ENCODE data around the gene TMPRSS3. TPM values are rescaled to one million over a fixed set of nuclear protein-coding genes. Genes with fewer than 3 reads are reported as not detected.

Gene TMPRSS3
- total RNA-seq, 2 experiments from 2014 or later, result 10.9 to 11.5 TPM

DNA sequence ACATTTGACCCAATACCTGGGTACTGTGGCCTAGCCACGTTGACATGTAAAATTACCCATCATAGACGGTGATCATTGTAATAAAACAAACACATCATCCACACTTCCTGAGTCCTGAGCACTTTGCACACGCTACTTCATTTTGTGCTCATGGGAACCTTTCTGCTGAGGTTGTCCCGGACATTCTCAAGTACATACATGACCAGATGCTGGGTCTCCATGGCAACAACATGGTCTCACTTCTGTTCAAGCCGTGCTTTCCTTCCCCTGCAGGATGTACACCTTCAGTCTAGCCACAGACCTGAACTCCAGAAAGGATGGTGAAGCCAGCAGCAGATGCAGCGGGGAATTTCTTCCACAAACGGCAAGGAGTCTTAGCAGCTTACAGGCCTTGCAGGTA lies 30.6 kb upstream of the TMPRSS3 start:
- no peak overlapping the region for H3K4me3 Mint-ChIP-seq
- CTCF ChIA-PET, result interaction anchor here (0.9 to 2.6 kb wide), 9 partner anchors 10 to 117 kb away, joined by 3 to 9 read pairs (median 5); no protein-coding TSS in a partner anchor
- DNase-seq, result no peak
- intact Hi-C loops (cut with micrococcal nuclease), result no loop called here
- H3K27ac Mint-ChIP-seq, result no peak overlapping the region
- H3K9me3 Mint-ChIP-seq, result no peaks in the 10 kb centered on the region
- H3K4me1 Mint-ChIP-seq (ENCODE audit: low read depth), result peaks cover 56% of the 10 kb centered on the region
- H3K36me3 Mint-ChIP-seq (ENCODE audit: low read depth), result peaks cover 18% of the 10 kb centered on the region
- no peaks in the 10 kb centered on the region for H3K27me3 Mint-ChIP-seq (ENCODE audit: low read depth)

GRCh38 chr21:42425591-42425990 lies 29.7 kb upstream of the TMPRSS3 start:
- no peaks in the 10 kb centered on the region for H3K9me3 Mint-ChIP-seq
- CTCF ChIA-PET, result interaction anchor here (1.2 to 2.6 kb wide), 8 partner anchors 9 to 280 kb away, joined by 3 to 9 read pairs (median 6); no protein-coding TSS in a partner anchor
- peaks cover 64% of the 10 kb centered on the region for H3K4me1 Mint-ChIP-seq (ENCODE audit: low read depth)
- H3K27ac Mint-ChIP-seq, result peak overlapping the region; percentile 61
- H3K4me3 Mint-ChIP-seq, result peak overlapping the region; percentile 44
- peaks cover 24% of the 10 kb centered on the region for H3K36me3 Mint-ChIP-seq (ENCODE audit: low read depth)
- intact Hi-C loops (cut with micrococcal nuclease), result loop anchor here (1.0 to 2.0 kb wide), 3 partner anchors 32 to 197 kb away; no protein-coding TSS in a partner anchor
- DNase-seq, result peak; percentile 39
- H3K27me3 Mint-ChIP-seq (ENCODE audit: low read depth), result no peaks in the 10 kb centered on the region

GRCh38 chr21:42424914-42425541 lies 29.2 kb upstream of the TMPRSS3 start:
- H3K27me3 Mint-ChIP-seq (ENCODE audit: low read depth), result no peaks in the 10 kb centered on the region
- DNase-seq, result peak; percentile 75
- peaks cover 24% of the 10 kb centered on the region for H3K36me3 Mint-ChIP-seq (ENCODE audit: low read depth)
- peaks cover 67% of the 10 kb centered on the region for H3K4me1 Mint-ChIP-seq (ENCODE audit: low read depth)
- H3K27ac Mint-ChIP-seq, result peak overlapping the region; percentile 61
- intact Hi-C loops (cut with micrococcal nuclease), result loop anchor here (1.0 to 2.0 kb wide), 3 partner anchors 32 to 196 kb away; no protein-coding TSS in a partner anchor
- CTCF ChIA-PET, result interaction anchor here (1.2 to 2.6 kb wide), 6 partner anchors 9 to 280 kb away, joined by 3 to 9 read pairs (median 6); no protein-coding TSS in a partner anchor
- peak overlapping the region; percentile 44 for H3K4me3 Mint-ChIP-seq
- no peaks in the 10 kb centered on the region for H3K9me3 Mint-ChIP-seq

GRCh38 chr21:42423685-42424084 lies 27.8 kb upstream of the TMPRSS3 start:
- CTCF ChIA-PET, result interaction anchor here (0.7 to 3.5 kb wide), 7 partner anchors 12 to 113 kb away, joined by 3 to 20 read pairs (median 4); partner anchors contain the start of gene UBASH3A
- DNase-seq, result no peak
- peaks cover 36% of the 10 kb centered on the region for H3K36me3 Mint-ChIP-seq (ENCODE audit: low read depth)
- intact Hi-C loops (cut with micrococcal nuclease), result loop anchor here (1.0 to 2.0 kb wide), 6 partner anchors 8 to 359 kb away; no protein-coding TSS in a partner anchor
- no peaks in the 10 kb centered on the region for H3K27me3 Mint-ChIP-seq (ENCODE audit: low read depth)
- peaks cover 76% of the 10 kb centered on the region for H3K4me1 Mint-ChIP-seq (ENCODE audit: low read depth)
- no peak overlapping the region for H3K4me3 Mint-ChIP-seq
- no peak overlapping the region for H3K27ac Mint-ChIP-seq
- no peaks in the 10 kb centered on the region for H3K9me3 Mint-ChIP-seq

- Mint-ChIP-seq H3K4me1 (ENCODE audit: low read depth) (peaks cover 81% of the 10 kb centered on the region), H3K27me3 (ENCODE audit: low read depth) (no peaks in the 10 kb centered on the region), H3K27ac (peak overlapping the region; percentile 54), H3K36me3 (ENCODE audit: low read depth) (peaks cover 41% of the 10 kb centered on the region), H3K4me3 (peak overlapping the region; percentile 29), H3K9me3 (no peaks in the 10 kb centered on the region)
- DNase-seq, result peak; percentile 77
- CTCF ChIA-PET, result interaction anchor here (0.7 to 3.5 kb wide), 7 partner anchors 12 to 113 kb away, joined by 3 to 20 read pairs (median 4); partner anchors contain the start of gene UBASH3A
- intact Hi-C loops (cut with micrococcal nuclease), result loop anchor here (1.0 to 2.0 kb wide), 4 partner anchors 8 to 358 kb away; no protein-coding TSS in a partner anchor
These were observed 27.4 kb upstream of the TMPRSS3 start for GRCh38 chr21:42423197-42423675.

DNA sequence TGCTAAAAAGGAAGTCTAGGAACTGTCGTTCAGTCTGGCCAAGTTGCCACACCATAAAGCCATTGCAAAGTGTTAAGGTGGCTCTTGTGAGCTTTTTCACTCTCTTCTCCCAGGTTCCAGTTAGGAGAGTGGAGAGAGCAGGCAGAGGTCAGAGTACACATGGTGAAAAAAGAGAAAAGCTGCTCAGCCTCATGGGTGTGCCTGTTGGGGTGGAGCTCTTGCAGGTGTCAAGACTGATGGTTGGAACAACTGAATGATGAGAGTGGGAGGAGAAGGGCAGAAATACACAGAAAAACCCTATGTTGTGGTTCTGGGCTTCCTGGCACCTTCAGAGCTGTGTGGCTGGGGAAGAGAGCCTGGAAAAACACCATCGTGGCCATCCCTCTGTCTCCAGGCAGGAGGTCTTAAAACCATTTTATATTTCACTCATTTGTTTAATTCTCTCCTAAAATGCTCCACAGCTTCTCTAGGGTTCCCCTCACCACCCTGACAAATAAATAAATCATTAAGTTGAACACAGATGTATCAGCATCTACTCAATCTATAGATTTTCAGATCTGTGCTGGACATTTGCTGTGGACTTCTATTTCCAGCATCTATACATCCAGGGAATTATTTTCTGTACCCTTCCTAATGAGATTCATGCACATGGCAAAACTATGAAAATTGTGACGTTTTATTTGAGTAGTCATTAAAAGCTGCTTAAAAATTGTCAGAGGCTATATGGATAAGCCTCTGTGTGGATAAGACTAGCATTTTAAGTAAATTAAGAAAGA lies 25.4 kb upstream of the TMPRSS3 start:
- CTCF ChIA-PET, result interaction anchor here (0.7 to 3.5 kb wide), 7 partner anchors 10 to 83 kb away, joined by 3 to 20 read pairs (median 4); no protein-coding TSS in a partner anchor
- peaks cover 3% of the 10 kb centered on the region for H3K9me3 Mint-ChIP-seq
- H3K4me3 Mint-ChIP-seq, result no peak overlapping the region
- intact Hi-C loops (cut with micrococcal nuclease), result no loop called here
- peaks cover 47% of the 10 kb centered on the region for H3K36me3 Mint-ChIP-seq (ENCODE audit: low read depth)
- peak overlapping the region; percentile 62 for H3K27ac Mint-ChIP-seq
- H3K27me3 Mint-ChIP-seq (ENCODE audit: low read depth), result no peaks in the 10 kb centered on the region
- peaks cover 87% of the 10 kb centered on the region for H3K4me1 Mint-ChIP-seq (ENCODE audit: low read depth)
- DNase-seq, result peak; percentile 53

- intact Hi-C loops (cut with micrococcal nuclease), result loop anchor here (5.0 kb wide), 2 partner anchors 42 to 107 kb away; no protein-coding TSS in a partner anchor
- DNase-seq, result no peak
- peaks cover 49% of the 10 kb centered on the region for H3K36me3 Mint-ChIP-seq (ENCODE audit: low read depth)
- H3K27me3 Mint-ChIP-seq (ENCODE audit: low read depth), result no peaks in the 10 kb centered on the region
- CTCF ChIA-PET, result interaction anchor here (2.1 to 2.7 kb wide), 2 partner anchors 15 to 38 kb away, joined by 6 to 12 read pairs; no protein-coding TSS in a partner anchor
- H3K27ac Mint-ChIP-seq, result no peak overlapping the region
- H3K4me1 Mint-ChIP-seq (ENCODE audit: low read depth), result peaks cover 89% of the 10 kb centered on the region
- no peak overlapping the region for H3K4me3 Mint-ChIP-seq
- peaks cover 3% of the 10 kb centered on the region for H3K9me3 Mint-ChIP-seq
These were observed 24.0 kb upstream of the TMPRSS3 start for GRCh38 chr21:42419845-42420244.

- DNase-seq, result no peak
- Mint-ChIP-seq H3K4me1 (ENCODE audit: low read depth) (peaks cover 89% of the 10 kb centered on the region), H3K36me3 (ENCODE audit: low read depth) (peaks cover 52% of the 10 kb centered on the region), H3K27ac (no peak overlapping the region), H3K4me3 (no peak overlapping the region), H3K9me3 (peaks cover 3% of the 10 kb centered on the region), H3K27me3 (ENCODE audit: low read depth) (no peaks in the 10 kb centered on the region)
- intact Hi-C loops (cut with micrococcal nuclease), result loop anchor here (5.0 kb wide), 2 partner anchors 43 to 108 kb away; no protein-coding TSS in a partner anchor
- CTCF ChIA-PET, result interaction anchor here (0.8 to 2.1 kb wide), 3 partner anchors 20 to 52 kb away, joined by 3 to 6 read pairs (median 5); partner anchors contain the start of gene TFF1
These were observed 23.0 kb upstream of the TMPRSS3 start for GRCh38 chr21:42418886-42419285.

- peak; percentile 76 for DNase-seq
- peaks cover 86% of the 10 kb centered on the region for H3K4me1 Mint-ChIP-seq (ENCODE audit: low read depth)
- no peak overlapping the region for H3K4me3 Mint-ChIP-seq
- H3K27ac Mint-ChIP-seq, result peak overlapping the region; percentile 39
- CTCF ChIA-PET, result interaction anchor here (1.4 kb wide), 1 partner anchor 51 kb away, joined by 3 read pairs; the partner anchor contains the start of gene TFF1
- H3K27me3 Mint-ChIP-seq (ENCODE audit: low read depth), result no peaks in the 10 kb centered on the region
- peaks cover 3% of the 10 kb centered on the region for H3K9me3 Mint-ChIP-seq
- H3K36me3 Mint-ChIP-seq (ENCODE audit: low read depth), result peaks cover 58% of the 10 kb centered on the region
- intact Hi-C loops (cut with micrococcal nuclease), result loop anchor here (5.0 kb wide), 2 partner anchors 45 to 110 kb away; no protein-coding TSS in a partner anchor
These were observed 21.7 kb upstream of the TMPRSS3 start for GRCh38 chr21:42417533-42417932.

DNA sequence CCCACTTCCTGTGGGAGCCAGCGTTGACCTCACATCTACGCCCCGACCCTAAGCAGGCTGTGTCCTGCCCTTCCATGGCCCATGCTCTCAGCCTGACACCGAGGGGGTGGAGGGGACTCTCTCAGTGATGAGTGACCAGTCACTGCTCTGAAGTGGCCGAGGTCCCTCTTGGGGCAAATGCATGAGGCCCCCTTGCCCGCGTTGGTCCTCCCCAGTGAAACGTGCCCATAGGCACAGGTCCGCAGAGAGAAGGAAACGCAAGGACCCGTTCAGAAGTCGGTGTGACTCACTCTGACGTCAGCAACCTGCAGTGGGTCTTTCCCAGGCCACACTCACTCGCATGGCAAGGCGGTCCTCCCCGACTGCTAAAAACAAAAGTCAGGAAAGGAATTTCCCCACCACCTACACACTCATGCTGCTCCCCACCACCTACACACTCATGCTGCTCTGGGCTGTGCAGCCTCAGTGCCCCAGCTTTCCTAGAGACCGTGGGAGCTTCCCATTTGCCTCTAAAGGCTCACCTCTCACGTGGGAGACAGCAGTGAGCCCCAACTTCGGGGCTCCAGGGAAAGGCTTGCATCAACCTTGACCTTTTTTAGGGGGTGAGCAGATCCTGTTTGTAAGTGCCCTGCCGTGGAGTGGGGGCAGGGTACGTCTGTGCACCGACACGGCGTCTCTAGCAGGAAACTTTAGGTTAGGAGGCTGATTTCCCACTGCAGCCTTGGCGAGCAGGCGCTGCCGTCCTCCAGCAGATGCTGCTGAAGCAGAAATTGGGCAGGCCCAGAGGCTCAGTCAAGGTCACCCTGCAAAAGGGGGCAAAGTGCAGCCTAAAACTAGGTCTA lies 19.3 kb upstream of the TMPRSS3 start:
- Mint-ChIP-seq H3K36me3 (ENCODE audit: low read depth) (peaks cover 53% of the 10 kb centered on the region), H3K4me1 (ENCODE audit: low read depth) (peaks cover 64% of the 10 kb centered on the region), H3K4me3 (peak overlapping the region; percentile 64), H3K27me3 (ENCODE audit: low read depth) (no peaks in the 10 kb centered on the region), H3K27ac (peak overlapping the region; percentile 94), H3K9me3 (peaks cover 3% of the 10 kb centered on the region)
- intact Hi-C loops (cut with micrococcal nuclease), result loop anchor here (1.0 to 5.0 kb wide), 7 partner anchors 8 to 226 kb away; no protein-coding TSS in a partner anchor
- DNase-seq, result peak; percentile 99
- CTCF ChIA-PET, result interaction anchor here (0.7 to 1.5 kb wide), 3 partner anchors 12 to 33 kb away, joined by 3 to 5 read pairs (median 5); partner anchors contain the start of gene UBASH3A

DNA sequence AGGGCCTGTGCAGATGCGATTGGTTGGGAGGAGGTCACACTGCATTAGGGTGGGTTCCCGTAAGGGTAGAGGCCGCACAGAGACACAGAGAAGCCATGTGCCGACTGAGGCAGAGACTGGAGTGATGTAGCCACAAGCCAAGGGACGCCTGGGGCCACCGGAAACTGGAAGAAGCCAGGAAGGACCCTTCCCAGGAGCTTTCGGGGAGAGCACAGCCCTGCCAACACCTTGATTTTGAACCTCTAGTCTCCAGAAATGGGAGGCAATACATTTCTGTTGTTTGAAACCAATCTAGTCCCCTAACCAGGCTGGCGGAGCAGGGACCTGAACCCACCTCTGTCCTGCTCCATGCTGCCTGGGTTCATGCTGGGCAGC lies 18.7 kb upstream of the TMPRSS3 start:
- H3K4me1 Mint-ChIP-seq (ENCODE audit: low read depth), result peaks cover 65% of the 10 kb centered on the region
- H3K36me3 Mint-ChIP-seq (ENCODE audit: low read depth), result peaks cover 56% of the 10 kb centered on the region
- peak overlapping the region; percentile 41 for H3K4me3 Mint-ChIP-seq
- H3K9me3 Mint-ChIP-seq, result peaks cover 3% of the 10 kb centered on the region
- CTCF ChIA-PET, result no interaction called here
- intact Hi-C loops (cut with micrococcal nuclease), result loop anchor here (2.0 kb wide), 1 partner anchor 226 kb away; no protein-coding TSS in a partner anchor
- H3K27ac Mint-ChIP-seq, result peak overlapping the region; percentile 94
- no peak for DNase-seq
- no peaks in the 10 kb centered on the region for H3K27me3 Mint-ChIP-seq (ENCODE audit: low read depth)
